Panc1 (cell line): ENCODE data around the gene DFFB.

Experiments
- POLR2AphosphoS5 ChIP-seq: IDR thresholded peaks from 2 replicates; pipeline ENCODE4 v1.6.1; 2012; ENCODE audit warnings: mild to moderate bottlenecking, low read depth, low read length, moderate library complexity
- TCF7L2 ChIP-seq: IDR thresholded peaks from 2 replicates; pipeline ENCODE4 v1.6.1; 2011; ENCODE audit warnings: mild to moderate bottlenecking, low read depth, low read length, inconsistent platforms
- TF ChIP-seq, protein P1 (sequence below): fragments of 450-650 bp; IDR thresholded peaks from 2 replicates; pipeline ENCODE4 v1.5.1; 2017; ENCODE audit warnings: mild to moderate bottlenecking
- TF ChIP-seq, protein P2 (sequence below), 2 experiments: IDR thresholded peaks; 2 replicates each; pipeline ENCODE4 v1.6.1; 2011 to 2012; ENCODE audit warnings: low read depth in 2 of 2, control low read depth in 1 of 2, low read length in 1 of 2, mild to moderate bottlenecking in 1 of 2, moderate library complexity in 1 of 2; ENCODE audit not compliant: insufficient read depth in 1 of 2

- TF ChIP-seq, protein P1, sequence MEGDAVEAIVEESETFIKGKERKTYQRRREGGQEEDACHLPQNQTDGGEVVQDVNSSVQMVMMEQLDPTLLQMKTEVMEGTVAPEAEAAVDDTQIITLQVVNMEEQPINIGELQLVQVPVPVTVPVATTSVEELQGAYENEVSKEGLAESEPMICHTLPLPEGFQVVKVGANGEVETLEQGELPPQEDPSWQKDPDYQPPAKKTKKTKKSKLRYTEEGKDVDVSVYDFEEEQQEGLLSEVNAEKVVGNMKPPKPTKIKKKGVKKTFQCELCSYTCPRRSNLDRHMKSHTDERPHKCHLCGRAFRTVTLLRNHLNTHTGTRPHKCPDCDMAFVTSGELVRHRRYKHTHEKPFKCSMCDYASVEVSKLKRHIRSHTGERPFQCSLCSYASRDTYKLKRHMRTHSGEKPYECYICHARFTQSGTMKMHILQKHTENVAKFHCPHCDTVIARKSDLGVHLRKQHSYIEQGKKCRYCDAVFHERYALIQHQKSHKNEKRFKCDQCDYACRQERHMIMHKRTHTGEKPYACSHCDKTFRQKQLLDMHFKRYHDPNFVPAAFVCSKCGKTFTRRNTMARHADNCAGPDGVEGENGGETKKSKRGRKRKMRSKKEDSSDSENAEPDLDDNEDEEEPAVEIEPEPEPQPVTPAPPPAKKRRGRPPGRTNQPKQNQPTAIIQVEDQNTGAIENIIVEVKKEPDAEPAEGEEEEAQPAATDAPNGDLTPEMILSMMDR = no peak
- TF ChIP-seq TCF7L2 (no peak), POLR2AphosphoS5 (no peak)
- TF ChIP-seq, protein P2, sequence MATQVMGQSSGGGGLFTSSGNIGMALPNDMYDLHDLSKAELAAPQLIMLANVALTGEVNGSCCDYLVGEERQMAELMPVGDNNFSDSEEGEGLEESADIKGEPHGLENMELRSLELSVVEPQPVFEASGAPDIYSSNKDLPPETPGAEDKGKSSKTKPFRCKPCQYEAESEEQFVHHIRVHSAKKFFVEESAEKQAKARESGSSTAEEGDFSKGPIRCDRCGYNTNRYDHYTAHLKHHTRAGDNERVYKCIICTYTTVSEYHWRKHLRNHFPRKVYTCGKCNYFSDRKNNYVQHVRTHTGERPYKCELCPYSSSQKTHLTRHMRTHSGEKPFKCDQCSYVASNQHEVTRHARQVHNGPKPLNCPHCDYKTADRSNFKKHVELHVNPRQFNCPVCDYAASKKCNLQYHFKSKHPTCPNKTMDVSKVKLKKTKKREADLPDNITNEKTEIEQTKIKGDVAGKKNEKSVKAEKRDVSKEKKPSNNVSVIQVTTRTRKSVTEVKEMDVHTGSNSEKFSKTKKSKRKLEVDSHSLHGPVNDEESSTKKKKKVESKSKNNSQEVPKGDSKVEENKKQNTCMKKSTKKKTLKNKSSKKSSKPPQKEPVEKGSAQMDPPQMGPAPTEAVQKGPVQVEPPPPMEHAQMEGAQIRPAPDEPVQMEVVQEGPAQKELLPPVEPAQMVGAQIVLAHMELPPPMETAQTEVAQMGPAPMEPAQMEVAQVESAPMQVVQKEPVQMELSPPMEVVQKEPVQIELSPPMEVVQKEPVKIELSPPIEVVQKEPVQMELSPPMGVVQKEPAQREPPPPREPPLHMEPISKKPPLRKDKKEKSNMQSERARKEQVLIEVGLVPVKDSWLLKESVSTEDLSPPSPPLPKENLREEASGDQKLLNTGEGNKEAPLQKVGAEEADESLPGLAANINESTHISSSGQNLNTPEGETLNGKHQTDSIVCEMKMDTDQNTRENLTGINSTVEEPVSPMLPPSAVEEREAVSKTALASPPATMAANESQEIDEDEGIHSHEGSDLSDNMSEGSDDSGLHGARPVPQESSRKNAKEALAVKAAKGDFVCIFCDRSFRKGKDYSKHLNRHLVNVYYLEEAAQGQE (IDR thresholded peaks at IDR 0.05; ENCODE audit: insufficient read depth in 1 of 2, low read depth in 2 of 2, low read length in 1 of 2) = no peak
Observed at GRCh38 chr1:3931007-3931912, 74.0 kb downstream of the DFFB start.
